DMS 273 (cell line): ENCODE data around the gene SYVN1.
"Not testable (repeated sequence)": the region's sequence is repeated elsewhere in the genome, so short reads cannot be mapped to it uniquely, and the experiment has no call there.

Experiments used
- DNase-seq: peaks from one replicate; lab custom pipeline; 2025; ENCODE audit not compliant: unreplicated experiment; lab: John Stamatoyannopoulos, UW

SYVN1 gene

GRCh38 chr11:65134240-65134951 is at the start of gene SYVN1:
SYVN1 (minus strand) TSS chr11:65134519; CDS start chr11:65133601, 918 bp downstream.
- peak; percentile 93 for DNase-seq

DNA sequence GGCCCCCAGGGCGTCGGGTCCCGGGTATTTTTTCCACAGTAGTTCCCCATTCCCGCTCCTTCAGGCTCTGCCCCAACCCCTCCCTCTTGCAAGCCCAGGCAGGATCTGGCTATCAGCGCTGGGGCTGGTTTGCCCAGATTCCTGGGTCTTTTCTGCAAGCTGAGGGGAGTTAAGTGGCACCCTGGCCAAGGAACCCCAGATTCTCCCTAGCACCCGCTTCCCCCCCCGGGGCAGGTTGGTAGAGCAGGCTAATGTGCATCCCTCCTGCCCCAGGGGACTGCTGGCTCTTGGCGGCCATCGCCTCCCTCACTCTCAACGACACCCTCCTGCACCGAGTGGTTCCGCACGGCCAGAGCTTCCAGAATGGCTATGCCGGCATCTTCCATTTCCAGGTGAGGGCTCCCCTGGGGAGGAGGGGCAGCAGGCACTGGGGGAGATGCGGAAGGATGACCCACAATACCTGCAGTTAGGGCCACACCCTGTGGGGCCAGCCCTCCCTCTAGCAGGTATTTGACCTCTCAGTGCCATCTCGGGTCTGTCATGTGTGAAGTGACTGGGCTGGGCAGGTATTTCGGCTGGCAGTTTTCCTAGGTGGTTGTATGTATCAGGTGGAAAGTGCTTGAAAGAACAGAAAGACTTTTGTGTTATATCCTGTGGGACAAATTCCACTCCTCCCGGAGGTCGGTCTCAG is 49.0 kb upstream of the SYVN1 start:
- no peak for DNase-seq

GRCh38 chr11:65182258-65183170 is 48.2 kb upstream of the SYVN1 start:
- DNase-seq = peak; percentile 21

DNA sequence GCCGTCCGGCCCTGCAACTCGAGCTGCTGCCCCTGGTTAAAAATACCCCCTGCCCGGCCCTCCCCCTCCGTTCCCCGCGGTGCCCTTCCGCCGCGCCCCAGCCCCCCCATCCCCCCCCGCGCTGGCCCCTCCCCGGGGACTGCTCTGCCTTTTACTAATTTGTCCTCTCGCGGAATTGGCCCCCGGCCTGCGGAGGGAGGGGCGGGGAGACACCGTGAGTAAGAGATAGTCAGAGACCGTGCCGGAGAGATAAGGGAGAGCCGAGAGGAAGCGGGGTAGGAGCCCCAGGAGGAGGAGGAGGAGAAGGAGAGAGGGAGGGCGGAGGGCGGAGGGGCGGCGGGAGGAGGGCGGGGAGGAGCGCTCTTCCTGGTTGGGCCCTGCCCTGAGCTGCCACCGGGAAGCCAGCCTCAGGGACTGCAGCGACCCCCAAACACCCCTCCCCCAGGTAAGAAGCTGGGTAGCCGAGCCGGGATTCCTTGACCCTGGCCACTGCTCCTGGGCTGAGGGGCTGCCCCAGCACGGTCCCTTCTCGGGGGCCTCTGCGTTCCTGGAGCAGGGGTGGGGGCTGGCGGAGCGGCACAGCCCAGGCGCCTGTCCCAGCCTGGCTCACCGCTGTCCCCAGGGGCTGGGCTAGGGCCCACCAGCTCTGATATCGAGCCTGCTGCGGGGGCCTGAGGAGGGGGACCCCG is 47.4 kb upstream of the SYVN1 start, which contains the start of gene CAPN1:
Gene CAPN1, plus strand, starts transcription at position 360 of the 689 bp plus-strand sequence. CDS start 774 bp downstream, outside the sequence.
- DNase-seq = peak; percentile 71

DNA sequence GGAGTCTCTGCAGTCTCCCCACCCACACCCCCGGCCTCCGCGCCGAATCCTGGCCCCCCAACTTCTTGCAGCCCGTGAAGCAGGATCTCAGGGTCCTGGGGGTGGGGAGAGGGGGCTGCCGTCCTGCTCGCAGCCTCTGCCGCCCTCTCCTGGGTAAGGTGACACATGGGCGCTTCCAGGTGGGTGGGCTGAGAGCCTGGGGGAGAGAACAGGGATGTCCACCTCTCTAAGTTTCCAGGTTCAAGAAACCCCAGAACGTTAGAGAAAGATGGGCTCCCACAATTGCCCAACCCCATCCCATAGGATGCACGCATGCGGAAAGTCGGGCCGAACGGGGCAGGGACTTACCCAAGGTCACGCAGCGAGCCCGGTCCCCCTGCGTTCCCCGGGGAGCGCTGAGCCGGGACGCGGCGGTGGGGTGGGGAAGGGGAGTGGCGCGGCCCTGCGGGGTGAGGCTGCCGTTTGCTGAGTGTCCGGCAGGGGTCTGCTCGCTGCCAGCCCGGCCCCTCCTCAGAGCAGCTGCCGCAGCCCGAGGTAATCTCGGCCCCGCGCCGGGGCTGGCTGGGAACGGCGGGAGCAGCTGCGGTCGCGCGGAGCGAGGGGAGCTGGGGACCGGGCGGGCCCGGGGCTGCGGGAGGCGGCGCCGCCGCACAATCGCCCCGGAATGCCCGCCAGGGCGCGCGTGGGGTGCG is 46.7 kb upstream of the SYVN1 start:
- DNase-seq = peak; percentile 75

- DNase-seq = not testable (repeated sequence)
Measured at GRCh38 chr11:65174571-65175010, 40.3 kb upstream of the SYVN1 start.

DNA sequence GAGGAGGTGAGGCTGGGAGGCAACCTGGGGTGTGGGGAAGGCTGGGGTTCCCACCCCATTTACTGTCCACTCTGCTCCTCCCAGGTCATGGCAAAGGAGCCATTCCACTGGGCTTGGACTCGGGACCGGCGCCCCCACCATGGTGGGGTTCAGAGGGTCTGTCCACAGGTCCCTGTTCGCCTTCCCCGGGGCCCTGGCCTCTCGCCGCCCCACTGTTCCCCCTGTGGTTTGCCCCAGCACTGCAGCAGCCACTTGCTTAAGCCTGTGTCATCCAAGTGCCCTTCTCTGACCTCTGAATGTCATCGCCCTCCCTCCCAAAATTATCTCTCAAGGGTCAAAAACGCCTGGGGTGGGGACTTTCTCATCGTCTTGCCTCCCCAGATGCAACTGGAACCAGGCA is 38.3 kb upstream of the SYVN1 start:
- no peak for DNase-seq

DNA sequence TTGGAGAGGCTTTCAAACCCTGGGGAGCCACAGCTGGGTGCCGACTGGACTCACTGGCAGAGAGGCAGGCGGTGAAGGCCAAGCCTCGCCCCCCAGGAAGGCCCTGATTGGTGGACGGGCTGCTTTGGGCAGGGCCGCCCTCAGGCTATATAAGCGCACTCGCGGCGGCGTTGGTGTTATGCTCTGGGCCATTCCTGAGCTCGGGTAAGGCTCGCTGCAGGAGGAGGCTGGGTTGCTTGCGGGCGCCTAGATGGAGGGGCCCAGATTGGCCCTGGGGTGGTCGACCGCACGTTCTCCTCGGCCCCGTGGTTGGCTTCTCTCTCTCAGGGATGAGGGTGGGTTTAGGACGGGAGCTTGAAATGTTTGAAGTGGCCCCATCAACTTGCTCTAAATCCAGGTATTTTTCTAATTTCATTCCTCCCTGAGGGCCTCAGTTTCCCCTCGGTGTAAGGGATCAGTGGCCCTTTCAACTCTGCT is 35.8 kb upstream of the SYVN1 start, which contains the start of gene SPDYC:
Gene SPDYC, plus strand, starts transcription at position 176 of the 477 bp plus-strand sequence. CDS start 1,125 bp downstream, outside the sequence.
- DNase-seq = no peak

DNA sequence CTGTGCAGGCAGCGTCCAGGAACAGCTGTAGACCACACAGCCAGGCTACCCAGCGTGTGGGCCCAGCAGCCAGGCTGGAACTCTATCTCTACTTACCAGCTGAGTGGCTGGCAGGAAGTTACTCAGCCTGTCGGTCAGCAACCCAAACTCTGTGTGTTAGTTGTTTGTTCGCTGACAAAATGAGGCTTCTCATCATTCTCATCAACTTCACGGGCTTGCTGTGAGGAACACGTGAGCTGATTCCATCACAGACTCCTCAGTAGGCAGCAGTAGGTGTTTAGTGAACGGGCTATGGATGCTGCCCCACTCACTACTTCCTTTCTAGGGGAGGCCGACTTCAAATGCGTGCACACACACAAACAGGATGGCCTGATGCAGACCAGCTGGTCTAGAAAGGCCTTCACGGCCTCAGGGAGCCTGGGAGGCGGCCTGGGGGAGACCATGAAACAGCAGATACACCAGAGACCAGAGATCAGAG is 34.9 kb upstream of the SYVN1 start:
- DNase-seq = no peak

DNA sequence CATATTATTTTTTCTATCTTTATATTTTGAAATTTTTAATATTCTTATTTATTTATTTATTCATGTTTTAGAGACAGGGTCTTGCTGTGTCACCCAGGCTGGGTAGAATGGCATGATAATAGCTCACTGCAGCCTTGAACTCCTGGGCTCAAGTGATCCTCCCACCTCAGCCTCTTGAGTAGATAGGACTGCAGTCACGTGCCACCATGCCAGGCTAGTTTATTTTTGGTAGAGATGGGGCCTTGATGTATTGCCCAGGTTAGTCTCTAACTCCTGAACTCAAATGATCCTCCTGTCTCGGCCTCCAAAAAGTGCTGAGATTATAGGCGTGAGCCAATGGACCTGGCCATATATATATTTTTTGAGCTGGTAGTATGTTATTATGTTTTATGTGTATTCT is 33.3 kb upstream of the SYVN1 start:
- no peak for DNase-seq

DNA sequence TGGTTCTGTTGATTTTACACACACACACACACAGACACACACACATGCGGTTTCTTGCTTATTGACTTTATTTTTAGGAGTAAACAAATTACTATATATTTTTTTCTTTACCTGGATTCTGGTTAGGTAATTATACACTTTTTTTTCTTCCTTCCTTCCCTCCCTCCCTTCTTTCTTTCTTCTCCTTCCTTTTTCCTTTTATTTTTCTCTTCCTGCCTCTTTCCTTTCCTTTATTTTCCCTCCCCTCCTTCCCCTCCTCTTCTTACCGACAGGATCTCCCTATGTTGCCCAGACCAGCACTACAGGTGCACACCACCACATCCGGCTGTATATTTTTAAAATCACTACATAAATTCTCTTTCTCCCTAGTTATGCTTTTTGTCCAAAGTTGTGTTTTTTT is 32.6 kb upstream of the SYVN1 start:
- DNase-seq = no peak

DNA sequence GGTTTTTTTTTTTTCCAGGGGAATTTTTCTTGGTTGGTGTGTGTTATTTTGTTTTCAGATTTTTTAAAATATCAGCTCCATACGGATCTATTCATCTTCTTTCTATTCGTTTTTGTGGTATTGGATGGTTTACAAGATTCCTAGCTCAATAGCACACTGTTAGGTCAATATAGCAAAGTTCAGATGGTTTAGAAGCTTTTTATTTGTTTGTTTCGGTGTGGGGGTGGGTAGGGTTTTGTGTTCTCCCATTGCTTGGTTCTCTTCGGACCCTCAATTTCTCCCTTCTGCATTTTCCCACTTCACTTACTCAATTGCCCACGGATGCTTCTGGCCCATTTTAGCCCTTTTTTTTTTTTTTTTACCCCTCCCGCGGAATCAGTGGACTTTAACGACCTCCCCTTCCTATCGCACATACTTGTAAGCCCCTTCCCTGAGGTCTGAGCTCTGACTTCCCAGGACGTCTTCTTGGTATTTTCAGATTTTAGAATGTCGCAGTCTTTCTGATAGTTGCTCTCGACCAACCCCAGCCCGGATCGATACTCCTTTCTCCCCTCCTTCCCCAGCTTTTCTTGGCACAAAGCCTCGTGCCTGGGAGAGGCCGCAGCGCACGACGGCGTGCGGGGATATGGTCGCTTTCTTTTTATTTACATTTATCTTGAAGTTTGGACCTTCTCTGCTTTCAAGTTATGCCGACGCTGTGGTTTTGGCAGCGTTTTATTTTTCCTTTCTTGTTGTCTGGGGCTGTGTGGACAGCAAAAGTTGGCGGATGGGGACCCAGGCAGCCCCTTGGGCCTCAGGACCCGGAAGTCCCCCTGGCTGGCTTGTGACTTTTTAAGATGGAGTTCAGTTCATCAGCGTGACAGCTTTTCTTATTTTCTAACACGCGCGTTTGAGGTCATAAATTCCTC is 31.3 kb upstream of the SYVN1 start:
- DNase-seq = no peak

DNA sequence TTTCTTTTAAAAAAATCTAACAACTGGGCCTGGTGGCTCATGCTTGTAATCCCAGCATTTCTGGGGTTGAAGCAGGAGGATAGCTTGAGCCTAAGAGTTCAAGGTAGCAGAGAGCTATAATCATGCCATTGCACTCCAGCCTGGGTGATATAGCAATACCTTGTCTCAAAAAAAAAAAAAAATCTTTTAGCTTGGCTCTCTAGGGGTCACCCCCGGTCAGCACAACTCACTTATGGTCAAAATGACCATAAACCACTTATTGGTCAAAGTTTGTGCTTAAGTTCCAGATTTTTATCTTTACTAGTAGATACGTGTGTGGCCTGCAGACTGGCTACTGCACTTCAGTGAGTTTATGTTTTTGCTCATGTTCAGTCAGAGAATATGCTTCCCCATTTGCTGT is 29.4 kb upstream of the SYVN1 start:
- DNase-seq = no peak

DNA sequence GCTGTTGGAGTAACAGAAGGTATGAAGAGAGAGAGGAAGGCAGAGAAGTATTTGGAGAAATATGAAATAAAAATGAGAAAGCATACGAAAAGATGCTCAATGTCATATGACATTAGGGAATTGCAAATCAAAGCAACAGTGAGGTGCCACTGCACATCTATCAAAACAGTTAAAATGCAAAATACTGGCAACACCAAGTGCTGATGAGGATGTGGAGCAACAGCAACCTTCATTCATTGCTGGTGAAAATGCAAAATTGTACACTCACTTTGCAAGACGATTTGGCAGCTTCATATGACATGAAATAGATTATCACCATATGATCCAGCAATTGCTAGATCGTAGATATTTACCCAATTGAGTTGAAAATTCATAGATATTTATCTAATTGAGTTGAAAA is 26.3 kb upstream of the SYVN1 start:
- DNase-seq = no peak

GRCh38 chr11:65159012-65159411 is 24.7 kb upstream of the SYVN1 start:
- no peak for DNase-seq

GRCh38 chr11:65157336-65157735 is 23.0 kb upstream of the SYVN1 start:
- no peak for DNase-seq

DNA sequence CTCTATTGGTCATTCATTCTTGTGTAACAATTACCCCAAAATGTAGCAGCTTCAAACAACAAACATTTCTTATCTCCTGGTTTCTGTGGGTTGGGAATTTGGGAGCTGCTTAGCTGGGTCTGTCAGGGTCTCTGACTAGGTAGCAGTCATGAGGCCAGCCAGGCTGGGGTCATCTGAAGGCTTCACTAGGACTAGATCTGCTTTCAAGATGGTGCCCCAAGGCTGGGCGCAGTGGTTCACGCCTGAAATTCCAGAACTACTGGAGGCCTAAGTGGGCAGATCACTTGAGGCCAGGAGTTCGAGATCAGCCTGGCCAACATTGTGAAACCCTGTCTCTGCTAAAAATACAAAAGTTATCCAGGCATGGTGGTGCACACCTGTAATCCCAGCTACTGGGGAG is 22.6 kb upstream of the SYVN1 start:
- DNase-seq = no peak

GRCh38 chr11:65156256-65156655 is 21.9 kb upstream of the SYVN1 start:
- no peak for DNase-seq

DNA sequence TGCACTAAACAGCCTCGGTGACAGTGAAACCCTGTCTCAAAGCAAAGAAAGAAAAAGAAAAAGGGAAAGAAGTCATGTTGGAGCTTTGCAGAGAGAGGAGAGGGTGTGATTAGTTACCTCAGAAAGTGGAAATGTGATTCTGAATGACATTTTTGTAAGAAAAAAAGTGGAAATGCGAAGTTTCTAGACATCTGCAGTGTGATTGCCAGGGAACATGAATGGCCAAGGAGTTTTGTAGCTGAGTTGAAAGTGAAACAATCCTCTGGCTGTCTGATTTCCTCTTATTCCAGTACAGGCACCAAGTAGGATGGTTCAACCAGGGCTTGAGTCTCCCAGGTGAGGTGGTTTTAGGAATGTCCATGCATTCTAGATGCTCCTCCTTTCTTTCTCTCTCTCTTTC is 17.8 kb upstream of the SYVN1 start:
- DNase-seq = no peak
